NCI-H1436 (cell line): ENCODE measurements around the gene MOB1B.
"Not testable (repeated sequence)": the region's sequence is repeated elsewhere in the genome, so short reads cannot be mapped to it uniquely, and the experiment has no call there.

ENCODE experiments used
- DNase-seq: peaks from one replicate; lab custom pipeline; 2025; lab: John Stamatoyannopoulos, UW

MOB1B gene

GRCh38 chr4:70956549-70957210, 54.5 kb downstream of the MOB1B start:
- no peak for DNase-seq

GRCh38 chr4:70958681-70959080, 56.5 kb downstream of the MOB1B start:
- DNase-seq: no peak

GRCh38 chr4:70969076-70969475, 66.9 kb downstream of the MOB1B start:
- DNase-seq: no peak

- no peak for DNase-seq
Measured at GRCh38 chr4:70976252-70976651, 74.1 kb downstream of the MOB1B start.

- no peak for DNase-seq
Measured at GRCh38 chr4:70979445-70980008, 77.4 kb downstream of the MOB1B start.

GRCh38 chr4:70980196-70980595, 78.0 kb downstream of the MOB1B start:
- no peak for DNase-seq

- DNase-seq: no peak
Measured at GRCh38 chr4:70984106-70984505, 81.9 kb downstream of the MOB1B start.

GRCh38 chr4:70984589-70984988, 82.4 kb downstream of the MOB1B start:
- no peak for DNase-seq

- no peak for DNase-seq
Measured at GRCh38 chr4:70991596-70991995, 89.4 kb downstream of the MOB1B start.

- DNase-seq: peak; percentile 74
Measured at GRCh38 chr4:70992391-70992881, 90.3 kb downstream of the MOB1B start.

GRCh38 chr4:70993181-70994068, 91.3 kb downstream of the MOB1B start, which contains the start of gene DCK:
DCK (plus strand) TSS chr4:70993649; CDS start chr4:70993836, 187 bp downstream.
- peak; percentile 87 for DNase-seq

GRCh38 chr4:70994069-70994366, 91.8 kb downstream of the MOB1B start:
- DNase-seq: no peak

- no peak for DNase-seq
Measured at GRCh38 chr4:70994387-70995099, 92.4 kb downstream of the MOB1B start.

GRCh38 chr4:70996018-70996360, 93.8 kb downstream of the MOB1B start:
- DNase-seq: no peak

GRCh38 chr4:70997036-70997435, 94.9 kb downstream of the MOB1B start:
- DNase-seq: no peak

GRCh38 chr4:70997546-70997945, 95.4 kb downstream of the MOB1B start:
- no peak for DNase-seq

- not testable (repeated sequence) for DNase-seq
Measured at GRCh38 chr4:70999639-71000038, 97.5 kb downstream of the MOB1B start.

- not testable (repeated sequence) for DNase-seq
Measured at GRCh38 chr4:71001363-71001762, 99.2 kb downstream of the MOB1B start.

- DNase-seq: no peak
Measured at GRCh38 chr4:71004281-71004851, 102.2 kb downstream of the MOB1B start.

GRCh38 chr4:71005025-71005424, 102.9 kb downstream of the MOB1B start:
- not testable (repeated sequence) for DNase-seq

GRCh38 chr4:71006203-71006907, 104.2 kb downstream of the MOB1B start:
- DNase-seq: no peak
